Fibroblast of lung (primary cell): ENCODE results near the gene KRTAP16-1.

ENCODE experiments used
- EZH2 ChIP-seq: IDR thresholded peaks from 2 replicates; pipeline ENCODE4 v1.5.1; 2012; ENCODE audit warnings: low read length, control low read depth, mild to moderate bottlenecking; ENCODE audit errors: missing control alignments
- TF ChIP-seq, protein P1 (sequence below), 2 donors: IDR thresholded peaks in 1 of 2; conservative IDR thresholded peaks in 1 of 2; 1 replicate in 1 of 2; 2 replicates in 1 of 2; pipeline ENCODE4 v1.5.1; 2011 to 2012; ENCODE audit warnings: low read length in 2 of 2, control low read depth in 1 of 2, inconsistent platforms in 1 of 2, low read depth in 1 of 2, mild to moderate bottlenecking in 1 of 2

DNA sequence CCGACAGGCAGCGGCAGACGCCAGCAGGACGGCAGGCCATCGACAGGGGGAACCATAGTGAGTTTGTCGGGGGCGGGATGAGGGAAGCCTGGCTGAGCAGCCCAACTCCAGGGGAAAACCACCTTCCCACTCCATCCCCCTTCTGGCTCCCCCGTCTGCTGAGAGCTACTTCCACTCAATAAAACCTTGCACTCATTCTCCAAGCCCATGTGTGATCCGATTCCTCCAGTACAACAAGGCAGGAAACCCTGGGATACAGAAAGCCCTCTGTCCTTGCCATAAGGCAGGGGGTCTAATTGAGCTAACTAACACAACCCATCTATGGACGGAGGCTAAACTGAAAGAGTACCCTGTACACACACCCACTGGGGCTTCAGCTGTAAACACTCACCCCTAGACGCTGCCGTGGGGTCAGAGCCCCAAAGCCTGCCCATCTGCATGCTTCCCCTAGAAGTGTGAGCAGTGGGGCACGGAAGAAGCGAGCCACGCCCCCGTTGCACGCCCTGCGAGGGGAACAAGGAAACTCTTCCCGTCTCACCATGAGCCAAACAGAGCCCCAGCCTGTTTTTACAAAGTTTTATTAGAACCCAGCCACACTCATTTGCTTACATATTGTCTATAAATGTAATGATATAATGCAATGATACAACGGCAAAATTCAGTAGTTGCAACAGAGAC, 10.5 kb downstream of the KRTAP16-1 start:
- TF ChIP-seq, protein P1, sequence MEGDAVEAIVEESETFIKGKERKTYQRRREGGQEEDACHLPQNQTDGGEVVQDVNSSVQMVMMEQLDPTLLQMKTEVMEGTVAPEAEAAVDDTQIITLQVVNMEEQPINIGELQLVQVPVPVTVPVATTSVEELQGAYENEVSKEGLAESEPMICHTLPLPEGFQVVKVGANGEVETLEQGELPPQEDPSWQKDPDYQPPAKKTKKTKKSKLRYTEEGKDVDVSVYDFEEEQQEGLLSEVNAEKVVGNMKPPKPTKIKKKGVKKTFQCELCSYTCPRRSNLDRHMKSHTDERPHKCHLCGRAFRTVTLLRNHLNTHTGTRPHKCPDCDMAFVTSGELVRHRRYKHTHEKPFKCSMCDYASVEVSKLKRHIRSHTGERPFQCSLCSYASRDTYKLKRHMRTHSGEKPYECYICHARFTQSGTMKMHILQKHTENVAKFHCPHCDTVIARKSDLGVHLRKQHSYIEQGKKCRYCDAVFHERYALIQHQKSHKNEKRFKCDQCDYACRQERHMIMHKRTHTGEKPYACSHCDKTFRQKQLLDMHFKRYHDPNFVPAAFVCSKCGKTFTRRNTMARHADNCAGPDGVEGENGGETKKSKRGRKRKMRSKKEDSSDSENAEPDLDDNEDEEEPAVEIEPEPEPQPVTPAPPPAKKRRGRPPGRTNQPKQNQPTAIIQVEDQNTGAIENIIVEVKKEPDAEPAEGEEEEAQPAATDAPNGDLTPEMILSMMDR (conservative IDR thresholded peaks at IDR 0.05 in 1 of 2, IDR thresholded peaks at IDR 0.05 in 1 of 2; ENCODE audit: low read depth in 1 of 2, low read length in 2 of 2): no peak
- no peak for TF ChIP-seq EZH2
